ENCODE results near the gene RIN2. TPM values are rescaled to one million over a fixed set of nuclear protein-coding genes. Genes with fewer than 3 reads are reported as not detected.
"Not testable (repeated sequence)": the region's sequence is repeated elsewhere in the genome, so short reads cannot be mapped to it uniquely, and the experiment has no call there.

RIN2 gene
- total RNA-seq, 1 experiment from 2014 or later, result 20.3 TPM

GRCh38 chr20:19802492-19803158 lies 44.6 kb downstream of the RIN2 start:
- DNase-seq, result no peak
- no peak overlapping the region for H3K27ac ChIP-seq
- H3K36me3 ChIP-seq, result no peaks in the 10 kb centered on the region
- no peak overlapping the region for H3K4me3 ChIP-seq
- no peaks in the 10 kb centered on the region for H3K27me3 ChIP-seq
- no peaks in the 10 kb centered on the region for H3K9me3 ChIP-seq (replicated peaks)
- H3K4me1 ChIP-seq, result peaks cover 13% of the 10 kb centered on the region

GRCh38 chr20:19806276-19806675 lies 48.2 kb downstream of the RIN2 start:
- Histone ChIP-seq H3K27ac (peak overlapping the region; percentile 65), H3K4me1 (peaks cover 25% of the 10 kb centered on the region)
- DNase-seq; H3K27me3 ChIP-seq; H3K9me3 ChIP-seq (replicated peaks); H3K4me3 ChIP-seq; H3K36me3 ChIP-seq: not testable (repeated sequence)

GRCh38 chr20:19806806-19807190 lies 48.7 kb downstream of the RIN2 start:
- no peaks in the 10 kb centered on the region for H3K9me3 ChIP-seq (replicated peaks)
- H3K27ac ChIP-seq, result peak overlapping the region; percentile 65
- no peaks in the 10 kb centered on the region for H3K36me3 ChIP-seq
- no peak for DNase-seq
- no peak overlapping the region for H3K4me3 ChIP-seq
- H3K27me3 ChIP-seq, result no peaks in the 10 kb centered on the region
- peaks cover 25% of the 10 kb centered on the region for H3K4me1 ChIP-seq

- peak; percentile 71 to 86 for DNase-seq
Measured at GRCh38 chr20:19807191-19807945, 49.3 kb downstream of the RIN2 start.

More at GRCh38 chr20:19807191-19807945, 49.3 kb downstream of the RIN2 start:
- H3K9me3 ChIP-seq (replicated peaks), result no peaks in the 10 kb centered on the region
- H3K36me3 ChIP-seq, result no peaks in the 10 kb centered on the region
- H3K27me3 ChIP-seq, result no peaks in the 10 kb centered on the region
- peaks cover 25% of the 10 kb centered on the region for H3K4me1 ChIP-seq
- H3K27ac ChIP-seq, result peak overlapping the region; percentile 65
- no peak overlapping the region for H3K4me3 ChIP-seq
